ENCODE results near the gene SLC37A4. TPM values are rescaled to one million over a fixed set of nuclear protein-coding genes. Genes with fewer than 3 reads are reported as not detected.
A peak's percentile ranks its signal among the peaks of the same experiment; 100 is the strongest.

The SLC37A4 gene
- total and polyA plus RNA-seq, 2 of the 13 experiments (the other 11 are each of a cell fraction or from before 2014, with no cell fraction given): 43.0 to 56.1 TPM

GRCh38 chr11:119029340-119030028 is 1.2 kb downstream of the SLC37A4 start (continued):
- TF ChIP-seq ZSCAN30 (CRISPR knock-in tag; IDR thresholded peaks at IDR 0.05): no peak
- TF ChIP-seq ZNF646 (CRISPR knock-in tag; IDR thresholded peaks at IDR 0.05): no peak
- peak; percentile 27; the same call in 1 of the 2 replicates for TF ChIP-seq ARID4A (CRISPR knock-in tag; IDR thresholded peaks at IDR 0.05; ENCODE audit: borderline replicate concordance)
- TF ChIP-seq ZC3H13 (CRISPR knock-in tag; IDR thresholded peaks at IDR 0.05): peak; percentile 74; the same call in 1 of the 2 replicates
- TF ChIP-seq FOSL1 (CRISPR knock-in tag; IDR thresholded peaks at IDR 0.05; ENCODE audit: borderline replicate concordance): no peak
- no peak for TF ChIP-seq MAZ (IDR thresholded peaks at IDR 0.05; ENCODE audit: borderline replicate concordance, low read depth, low read length)
- peak; percentile 39; the same call in 1 of the 2 replicates for TF ChIP-seq MAZ (CRISPR knock-in tag; IDR thresholded peaks at IDR 0.05; ENCODE audit: low read depth)
- TF ChIP-seq SPEN (CRISPR knock-in tag; IDR thresholded peaks at IDR 0.05; ENCODE audit: low read depth): no peak
- TF ChIP-seq RFX1 (IDR thresholded peaks at IDR 0.05): no peak
- TF ChIP-seq ZUFSP (CRISPR knock-in tag; IDR thresholded peaks at IDR 0.05; ENCODE audit: borderline replicate concordance): no peak
- peak; percentile 96 to 98 for TF ChIP-seq MAFK (conservative IDR thresholded peaks at IDR 0.05 in 1 of 2, IDR thresholded peaks at IDR 0.05 in 1 of 2; ENCODE audit: low read length in 2 of 2)
- TF ChIP-seq HNF4A (CRISPR knock-in tag; IDR thresholded peaks at IDR 0.05): no peak; the same call in 1 of the 2 replicates
- no peak for TF ChIP-seq ZNF432 (CRISPR knock-in tag; IDR thresholded peaks at IDR 0.05; ENCODE audit: borderline replicate concordance)
- 0 out of 4 replicates have a peak, but pooled peaks of 1 of the 2 experiments have one; percentile 15 for TF ChIP-seq NR2F1 (CRISPR knock-in tag; IDR thresholded peaks at IDR 0.05)
- no peak for TF ChIP-seq NONO (IDR thresholded peaks at IDR 0.05)
- peak; percentile 39; the same call in 1 of the 2 replicates for TF ChIP-seq NONO (CRISPR knock-in tag; conservative IDR thresholded peaks at IDR 0.05)
- TF ChIP-seq MXI1 (IDR thresholded peaks at IDR 0.05; ENCODE audit: borderline replicate concordance, low read depth, low read length): peak; percentile 27; the same call in 1 of the 3 replicates

Data from HepG2 (cell line).